Activated CD8-positive, alpha-beta T cell treated with anti-CD3 and anti-CD28 coated beads for 36 hours (primary cell): Measurements from ENCODE around the gene NOL4L. TPM values are rescaled to one million over a fixed set of nuclear protein-coding genes. Genes with fewer than 3 reads are reported as not detected.
A peak's percentile ranks its signal among the peaks of the same experiment; 100 is the strongest.

Experiments
- ATAC-seq: fragments of 200-7000 bp; cut with Tn5 transposase; one replicate; pipeline ENCODE4 v1.10.0; 2021; ENCODE audit warnings: mild to moderate bottlenecking, moderate library complexity
- CTCF ChIA-PET: fragments of 350-600 bp; sonication (Branson Sonifier 250); formaldehyde crosslinking; loops from one replicate; lab custom pipeline; 2021; ENCODE audit warnings: antibody characterized with exemption; lab: Charles Lee
- POLR2A ChIA-PET: fragments of 350-600 bp; sonication (Branson Sonifier 250); formaldehyde crosslinking; loops from one replicate; lab custom pipeline; 2021; ENCODE audit warnings: antibody characterized with exemption; lab: Charles Lee
- DNase-seq: peaks from one replicate; pipeline ENCODE4 v3.0.0-alpha.2; 2020
- H3K27ac Mint-ChIP-seq: one replicate; pipeline ENCODE4 v1.8.0; 2021; ENCODE audit warnings: mild to moderate bottlenecking, mixed read lengths
- H3K27me3 Mint-ChIP-seq: one replicate; pipeline ENCODE4 v1.8.0; 2021; ENCODE audit warnings: mixed read lengths
- H3K36me3 Mint-ChIP-seq: one replicate; pipeline ENCODE4 v1.8.0; 2021; ENCODE audit warnings: low read depth, mixed read lengths
- H3K4me1 Mint-ChIP-seq: one replicate; pipeline ENCODE4 v1.8.0; 2021; ENCODE audit warnings: low read depth, mixed read lengths
- H3K4me3 Mint-ChIP-seq: one replicate; pipeline ENCODE4 v1.8.0; 2021; ENCODE audit warnings: mild to moderate bottlenecking, moderate library complexity, mixed read lengths
- H3K9me3 Mint-ChIP-seq: one replicate; pipeline ENCODE4 v1.8.0; 2021; ENCODE audit warnings: mixed read lengths
- CTCF ChIP-seq: fragments of 200-600 bp; IDR thresholded peaks from one replicate; pipeline ENCODE4 v1.8.0; 2022; ENCODE audit warnings: antibody characterized with exemption, mild to moderate bottlenecking
- intact Hi-C: fragments of 100-400 bp; cut with micrococcal nuclease; formaldehyde crosslinking; loops from one replicate; pipeline ENCODE4 v1.10.0; 2022
- total RNA-seq, 2 experiments: library from RNA; stranded (reverse); gene quantifications; one replicate each; pipeline ENCODE4 v1.2.3, GENCODE V29; 2021

Gene NOL4L
- total RNA-seq, 2 experiments from 2014 or later: 23.3 to 23.9 TPM

- no peak overlapping the region for H3K4me3 Mint-ChIP-seq
These were observed 127.6 kb downstream of the NOL4L start for GRCh38 chr20:32457479-32457986.

DNA sequence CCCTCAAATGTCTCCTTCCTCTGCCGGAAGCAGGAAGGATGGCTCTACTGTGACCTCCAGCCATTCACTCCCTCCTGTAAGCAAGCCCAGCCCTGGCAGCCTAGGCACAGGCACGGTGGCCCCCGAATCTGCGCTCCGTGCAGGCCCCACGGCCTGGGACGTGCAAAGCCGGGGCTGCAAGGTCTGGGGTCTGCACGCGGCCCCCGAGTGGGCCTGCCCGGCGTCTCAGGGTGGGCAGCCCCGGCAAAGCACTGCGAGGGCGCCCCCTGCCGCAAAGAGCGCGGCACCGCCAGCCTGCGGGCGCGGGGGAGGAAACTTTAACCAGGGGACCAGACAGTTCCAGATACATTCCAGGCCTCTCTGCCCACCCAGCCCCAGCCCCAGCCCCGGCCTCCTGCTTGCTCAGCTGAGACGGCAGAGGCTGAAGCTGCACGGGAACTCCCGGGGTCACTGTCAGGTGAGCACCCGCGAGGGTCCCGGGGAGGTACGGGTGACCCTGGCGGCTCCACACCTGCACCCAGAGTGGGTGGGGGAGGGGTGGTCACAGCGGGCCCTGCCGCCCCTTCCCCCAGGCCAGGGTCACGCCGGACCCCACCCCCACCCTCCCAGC is 128.2 kb downstream of the NOL4L start:
- ChIA-PET CTCF (interaction anchor here (1.2 kb wide), 1 partner anchor 40 kb away, joined by 3 read pairs; no protein-coding TSS in a partner anchor), POLR2A (no interaction called here)
- peaks cover 7% of the 10 kb centered on the region for H3K4me1 Mint-ChIP-seq
- H3K27ac Mint-ChIP-seq: no peak overlapping the region
- no peaks in the 10 kb centered on the region for H3K9me3 Mint-ChIP-seq
- H3K36me3 Mint-ChIP-seq: no peaks in the 10 kb centered on the region
- intact Hi-C loops: no loop called here
- peak; percentile 28 for DNase-seq
- no peaks in the 10 kb centered on the region for H3K27me3 Mint-ChIP-seq
- ATAC-seq: peak; percentile 54
- TF ChIP-seq CTCF: peak; percentile 48
- H3K4me3 Mint-ChIP-seq: no peak overlapping the region

More at GRCh38 chr20:32457479-32457986, 127.6 kb downstream of the NOL4L start:
- H3K9me3 Mint-ChIP-seq: no peaks in the 10 kb centered on the region
- intact Hi-C loops: no loop called here
- H3K27ac Mint-ChIP-seq: peak overlapping the region; percentile 55
- no peaks in the 10 kb centered on the region for H3K27me3 Mint-ChIP-seq
- ChIA-PET POLR2A (interaction anchor here (1.2 kb wide), 1 partner anchor 8 kb away, joined by 4 read pairs; no protein-coding TSS in a partner anchor), CTCF (interaction anchor here (0.8 to 1.2 kb wide), 2 partner anchors 28 to 39 kb away, joined by 3 read pairs; no protein-coding TSS in a partner anchor)
- DNase-seq (no peak), ATAC-seq (no peak)
- H3K36me3 Mint-ChIP-seq: peaks cover 2% of the 10 kb centered on the region
- H3K4me1 Mint-ChIP-seq: peaks cover 6% of the 10 kb centered on the region
- no peak for TF ChIP-seq CTCF

- no peaks in the 10 kb centered on the region for H3K36me3 Mint-ChIP-seq
- H3K27me3 Mint-ChIP-seq: no peaks in the 10 kb centered on the region
- no peak overlapping the region for H3K4me3 Mint-ChIP-seq
- intact Hi-C loops: no loop called here
- ChIA-PET CTCF (interaction anchor here (1.2 kb wide), 1 partner anchor 41 kb away, joined by 3 read pairs; no protein-coding TSS in a partner anchor), POLR2A (no interaction called here)
- no peaks in the 10 kb centered on the region for H3K9me3 Mint-ChIP-seq
- H3K27ac Mint-ChIP-seq: no peak overlapping the region
- no peak for ATAC-seq
- no peak for TF ChIP-seq CTCF
- H3K4me1 Mint-ChIP-seq: peaks cover 7% of the 10 kb centered on the region
- DNase-seq: no peak
These were observed 129.0 kb downstream of the NOL4L start for GRCh38 chr20:32455901-32456701.

- no peaks in the 10 kb centered on the region for H3K27me3 Mint-ChIP-seq
- TF ChIP-seq CTCF: no peak
- CTCF ChIA-PET: no interaction called here
- H3K4me1 Mint-ChIP-seq: peaks cover 7% of the 10 kb centered on the region
- H3K4me3 Mint-ChIP-seq: no peak overlapping the region
- intact Hi-C loops: no loop called here
- H3K9me3 Mint-ChIP-seq: no peaks in the 10 kb centered on the region
- POLR2A ChIA-PET: no interaction called here
- ATAC-seq (no peak), DNase-seq (no peak)
- H3K36me3 Mint-ChIP-seq: no peaks in the 10 kb centered on the region
- peak overlapping the region; percentile 63 for H3K27ac Mint-ChIP-seq
These were observed 129.8 kb downstream of the NOL4L start for GRCh38 chr20:32455171-32455900.
